ENCODE results near the gene PHYH. TPM values are rescaled to one million over a fixed set of nuclear protein-coding genes. Genes with fewer than 3 reads are reported as not detected.

PHYH gene
- total RNA-seq, 1 donor from 2014 or later = 5.3 TPM

DNA sequence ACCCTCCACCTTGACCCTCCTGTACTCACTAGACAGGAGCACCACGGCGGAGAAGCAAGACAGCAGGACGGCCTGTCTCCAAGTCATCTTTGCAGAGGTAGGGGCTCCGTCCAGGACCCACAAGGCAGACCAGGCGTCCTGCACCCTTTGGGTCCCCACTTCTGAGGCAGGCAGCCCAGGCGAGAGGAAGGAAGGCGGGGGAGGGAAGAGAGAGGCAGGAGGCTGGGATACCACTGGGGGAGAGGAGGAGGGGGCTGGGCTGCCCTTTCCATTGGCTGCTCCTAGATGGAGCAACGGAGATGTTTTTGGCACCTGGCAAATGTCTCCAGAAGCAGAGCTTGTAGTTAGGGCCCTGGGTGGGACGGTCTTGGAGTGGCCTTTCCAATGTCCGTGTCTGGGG is 65.7 kb downstream of the PHYH start, which contains the start of gene UCMA:
UCMA (minus strand) TSS at position 203 of the 400 bp plus-strand sequence; CDS start at position 87, 116 bp downstream.
- H3K27me3 ChIP-seq (ENCODE audit: control insufficient read depth, insufficient read depth, low read length) = peaks cover 2% of the 10 kb centered on the region
- no peak for TF ChIP-seq CTCF (IDR thresholded peaks at IDR 0.05; ENCODE audit: insufficient read depth, low read length, severe bottlenecking)
- FAIRE-seq (no peak), DNase-seq (ENCODE audit: low read depth) (no peak)
- no peak within 1 kb of the TSS for H3K4me3 ChIP-seq (ENCODE audit: low read depth, low read length)
- no peaks in the 10 kb centered on the region for H3K36me3 ChIP-seq (ENCODE audit: control insufficient read depth, insufficient read depth, low read length)

GRCh38 chr10:13233358-13233757 is 66.5 kb downstream of the PHYH start:
- no peak for FAIRE-seq
- H3K4me3 ChIP-seq (ENCODE audit: low read depth, low read length) = no peak overlapping the region
- TF ChIP-seq CTCF (IDR thresholded peaks at IDR 0.05; ENCODE audit: insufficient read depth, low read length, severe bottlenecking) = no peak
- no peak for DNase-seq (ENCODE audit: low read depth)
- no peaks in the 10 kb centered on the region for H3K36me3 ChIP-seq (ENCODE audit: control insufficient read depth, insufficient read depth, low read length)
- peaks cover 2% of the 10 kb centered on the region for H3K27me3 ChIP-seq (ENCODE audit: control insufficient read depth, insufficient read depth, low read length)

DNA sequence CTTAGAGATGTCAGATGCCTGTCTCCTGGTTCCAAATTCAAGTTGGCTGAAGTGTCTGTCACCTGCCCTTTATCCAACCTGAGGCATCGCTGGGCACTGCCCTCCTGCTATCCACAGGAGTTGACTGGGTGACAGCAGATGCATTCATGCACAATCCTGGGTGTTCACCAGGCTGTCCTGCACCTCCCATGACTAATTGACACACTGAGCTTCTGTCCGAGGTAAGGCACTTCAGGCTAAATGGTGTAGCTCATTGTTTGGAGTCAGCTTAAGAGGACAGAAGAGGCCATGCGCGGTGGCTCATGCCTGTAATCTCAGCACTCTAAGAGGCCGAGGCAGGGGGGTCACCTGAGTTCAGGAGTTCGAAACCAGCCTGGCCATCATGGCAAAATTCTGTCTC is 68.1 kb downstream of the PHYH start:
- Histone ChIP-seq H3K4me3 (ENCODE audit: low read depth, low read length) (no peak overlapping the region), H3K27me3 (ENCODE audit: control insufficient read depth, insufficient read depth, low read length) (peaks cover 1% of the 10 kb centered on the region), H3K36me3 (ENCODE audit: control insufficient read depth, insufficient read depth, low read length) (no peaks in the 10 kb centered on the region)
- DNase-seq (ENCODE audit: low read depth) (no peak), FAIRE-seq (peak; percentile 36)
- TF ChIP-seq CTCF (IDR thresholded peaks at IDR 0.05; ENCODE audit: insufficient read depth, low read length, severe bottlenecking) = no peak

DNA sequence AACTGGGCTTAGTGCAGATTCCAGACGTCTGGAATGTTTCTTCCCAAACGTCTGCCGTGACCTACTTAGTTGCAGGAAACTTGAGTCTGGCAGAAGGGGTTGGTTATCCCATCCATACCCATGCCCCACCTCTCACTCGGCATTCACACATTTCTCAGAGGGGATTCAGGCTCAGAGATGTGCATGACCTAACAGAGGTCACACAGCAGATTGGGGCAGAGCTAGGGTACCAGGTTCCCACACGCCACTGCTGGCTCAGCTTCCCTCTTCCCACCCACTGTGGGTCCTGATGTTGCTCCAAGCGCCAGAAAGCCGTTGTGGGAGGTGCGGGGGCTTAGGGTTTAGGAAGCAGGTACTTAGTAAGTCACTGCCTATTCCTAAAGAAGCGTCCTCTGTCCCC is 68.7 kb downstream of the PHYH start:
- DNase-seq (ENCODE audit: low read depth) (no peak), FAIRE-seq (no peak)
- Histone ChIP-seq H3K36me3 (ENCODE audit: control insufficient read depth, insufficient read depth, low read length) (no peaks in the 10 kb centered on the region), H3K27me3 (ENCODE audit: control insufficient read depth, insufficient read depth, low read length) (no peaks in the 10 kb centered on the region), H3K4me3 (ENCODE audit: low read depth, low read length) (no peak overlapping the region)
- no peak for TF ChIP-seq CTCF (IDR thresholded peaks at IDR 0.05; ENCODE audit: insufficient read depth, low read length, severe bottlenecking)

Other genes starting within 250 kb of the PHYH start
- 57.1 and 98.3 TPM in 2 replicates for gene OPTN, start 199.9 kb downstream of the PHYH start, total RNA-seq
- gene MCM10, start 138.5 kb downstream of the PHYH start, total RNA-seq = under 0.01 and 0.38 TPM in 2 replicates
- not detected in 2 replicates for gene UCMA, start 65.7 kb downstream of the PHYH start, total RNA-seq
- gene SEPHS1, start 48.2 kb upstream of the PHYH start, total RNA-seq = 18.7 and 22.9 TPM in 2 replicates
- gene BEND7, start 228.9 kb upstream of the PHYH start, total RNA-seq = 1.3 and 4.2 TPM in 2 replicates

Measured in bronchial epithelial cell (primary cell).